Measurements from ENCODE around the gene PDXP.

Gene PDXP

GRCh38 chr22:37659897-37660708, 1.6 kb downstream of the PDXP start:
- DNase-seq (ENCODE audit: extremely low read depth, low read depth): no peak
- peak overlapping the region; percentile 68 for H3K4me3 ChIP-seq (replicated peaks; ENCODE audit: low read depth, low read length)
- TF ChIP-seq CTCF (IDR thresholded peaks at IDR 0.05; ENCODE audit: low read depth, low read length, missing control alignments): no peak

GRCh38 chr22:37660709-37661045, 2.2 kb downstream of the PDXP start:
- DNase-seq (ENCODE audit: extremely low read depth, low read depth): no peak
- H3K4me3 ChIP-seq (replicated peaks; ENCODE audit: low read depth, low read length): peak overlapping the region; percentile 68

GRCh38 chr22:37661160-37661924, 2.8 kb downstream of the PDXP start:
- peak overlapping the region; percentile 68 for H3K4me3 ChIP-seq (replicated peaks; ENCODE audit: low read depth, low read length)
- peak; percentile 66 for TF ChIP-seq CTCF (IDR thresholded peaks at IDR 0.05; ENCODE audit: low read depth, low read length, missing control alignments)
- DNase-seq (ENCODE audit: extremely low read depth, low read depth): no peak

More at GRCh38 chr22:37660709-37661045, 2.2 kb downstream of the PDXP start:
- no peak for TF ChIP-seq CTCF (IDR thresholded peaks at IDR 0.05; ENCODE audit: low read depth, low read length, missing control alignments)

- no peak for DNase-seq (ENCODE audit: extremely low read depth, low read depth)
- no peak overlapping the region for H3K4me3 ChIP-seq (replicated peaks; ENCODE audit: low read depth, low read length)
- TF ChIP-seq CTCF (IDR thresholded peaks at IDR 0.05; ENCODE audit: low read depth, low read length, missing control alignments): no peak
Observed at GRCh38 chr22:37662039-37662438, 3.5 kb downstream of the PDXP start.

- no peak for DNase-seq (ENCODE audit: extremely low read depth, low read depth)
- no peak for TF ChIP-seq CTCF (IDR thresholded peaks at IDR 0.05; ENCODE audit: low read depth, low read length, missing control alignments)
- no peak overlapping the region for H3K4me3 ChIP-seq (replicated peaks; ENCODE audit: low read depth, low read length)
Observed at GRCh38 chr22:37663521-37664140, 5.1 kb downstream of the PDXP start.

- H3K4me3 ChIP-seq (replicated peaks; ENCODE audit: low read depth, low read length): no peak overlapping the region
- no peak for DNase-seq (ENCODE audit: extremely low read depth, low read depth)
- no peak for TF ChIP-seq CTCF (IDR thresholded peaks at IDR 0.05; ENCODE audit: low read depth, low read length, missing control alignments)
Observed at GRCh38 chr22:37664249-37665101, 6.0 kb downstream of the PDXP start.

Measured in HFF-Myc (cell line).